ENCODE results near the gene PARD6G. TPM values are rescaled to one million over a fixed set of nuclear protein-coding genes. Genes with fewer than 3 reads are reported as not detected.

PARD6G gene
- polyA plus RNA-seq, 1 of the 3 experiments (the other 2 are of a cell fraction): 4.3 TPM

- Histone ChIP-seq H3F3A (replicated peaks; ENCODE audit: insufficient read depth) (no peaks in the 10 kb centered on the region), H3K4me3 (ENCODE audit: low read depth in 2 of 2, low read length in 1 of 2) (no peak overlapping the region), H4K20me1 (ENCODE audit: insufficient read depth) (no peaks in the 10 kb centered on the region), H3K9me3 (no peaks in the 10 kb centered on the region), H3K36me3 (replicated peaks in 1 of 2; ENCODE audit: control insufficient read depth in 1 of 2, insufficient read depth in 2 of 2, low read length in 1 of 2) (no peaks in the 10 kb centered on the region), H3K9me2 (no peaks in the 10 kb centered on the region), H3K27me3 (ENCODE audit: insufficient read depth) (no peaks in the 10 kb centered on the region), H3K9ac (no peak overlapping the region), H3K4me1 (ENCODE audit: control insufficient read depth in 1 of 2, insufficient read depth in 2 of 2, low read depth in 1 of 2, low read length in 1 of 2) (peaks cover 0 to 8% of the 10 kb centered on the region in 2 experiments; a peak in 1 of 4 replicates), H2AFZ (ENCODE audit: low read depth) (no peak overlapping the region), H3K4me2 (no peak overlapping the region), H3K79me2 (ENCODE audit: insufficient read depth) (no peaks in the 10 kb centered on the region), H3K27ac (ENCODE audit: low read depth in 2 of 2, low read length in 1 of 2) (no peak overlapping the region)
- TF ChIP-seq TEAD4 (IDR thresholded peaks at IDR 0.05; ENCODE audit: borderline replicate concordance, insufficient read depth): no peak
- ChIA-PET CTCF (interaction anchor here (1.2 kb wide), 1 partner anchor 9 kb away, joined by 3 read pairs; no protein-coding TSS in a partner anchor), POLR2A (no interaction called here)
- WGBS (ENCODE audit: low lambda C conversion rate): 90% methylated on average over 15 of the region's 15 CpGs
- DNase-seq: no peak
Observed at GRCh38 chr18:80198994-80199748, 48.1 kb downstream of the PARD6G start.

GRCh38 chr18:80198391-80198790 is 48.9 kb downstream of the PARD6G start:
- DNase-seq: no peak
- TF ChIP-seq SMC3 (IDR thresholded peaks at IDR 0.05; ENCODE audit: low read depth, low read length) (no peak), MXI1 (IDR thresholded peaks at IDR 0.05; ENCODE audit: low read depth, low read length) (no peak), SIN3A (IDR thresholded peaks at IDR 0.05; ENCODE audit: borderline replicate concordance, low read depth, low read length) (no peak), TCF12 (IDR thresholded peaks at IDR 0.05) (no peak), NFIC (IDR thresholded peaks at IDR 0.05; ENCODE audit: borderline replicate concordance) (no peak), FOSL2 (IDR thresholded peaks at IDR 0.05; ENCODE audit: borderline replicate concordance, low read depth) (no peak), CTCF (IDR thresholded peaks at IDR 0.05) (no peak)
- no peak overlapping the region for H3K4me2 ChIP-seq
- H3K9me3 ChIP-seq: no peaks in the 10 kb centered on the region
- H3K4me3 ChIP-seq (ENCODE audit: low read depth in 2 of 2, low read length in 1 of 2): no peak overlapping the region
- H3K79me2 ChIP-seq (ENCODE audit: insufficient read depth): no peaks in the 10 kb centered on the region
- no peaks in the 10 kb centered on the region for H3K36me3 ChIP-seq (replicated peaks in 1 of 2; ENCODE audit: control insufficient read depth in 1 of 2, insufficient read depth in 2 of 2, low read length in 1 of 2)
- no peaks in the 10 kb centered on the region for H3K9me2 ChIP-seq
- CTCF ChIA-PET: no interaction called here
- no peaks in the 10 kb centered on the region for H3K27me3 ChIP-seq (ENCODE audit: insufficient read depth)
- no peak overlapping the region for H2AFZ ChIP-seq (ENCODE audit: low read depth)
- POLR2A ChIA-PET: no interaction called here
- H3K4me1 ChIP-seq (ENCODE audit: control insufficient read depth in 1 of 2, insufficient read depth in 2 of 2, low read depth in 1 of 2, low read length in 1 of 2): peaks cover 0 to 8% of the 10 kb centered on the region in 2 experiments; a peak in 1 of 4 replicates
- H3F3A ChIP-seq (replicated peaks; ENCODE audit: insufficient read depth): no peaks in the 10 kb centered on the region
- H3K27ac ChIP-seq (ENCODE audit: low read depth in 2 of 2, low read length in 1 of 2): no peak overlapping the region
- no peaks in the 10 kb centered on the region for H4K20me1 ChIP-seq (ENCODE audit: insufficient read depth)
- 90% methylated on average over 1 of the region's 1 CpG for WGBS (ENCODE audit: low lambda C conversion rate)
- no peak overlapping the region for H3K9ac ChIP-seq

- no peak overlapping the region for H3K4me3 ChIP-seq (ENCODE audit: low read depth in 2 of 2, low read length in 1 of 2)
- H3K36me3 ChIP-seq (replicated peaks in 1 of 2; ENCODE audit: control insufficient read depth in 1 of 2, insufficient read depth in 2 of 2, low read length in 1 of 2): no peaks in the 10 kb centered on the region
- H3K9me3 ChIP-seq: no peaks in the 10 kb centered on the region
- H3K27me3 ChIP-seq (ENCODE audit: insufficient read depth): no peaks in the 10 kb centered on the region
- no peak overlapping the region for H3K4me2 ChIP-seq
- no peaks in the 10 kb centered on the region for H3F3A ChIP-seq (replicated peaks; ENCODE audit: insufficient read depth)
- H3K79me2 ChIP-seq (ENCODE audit: insufficient read depth): no peaks in the 10 kb centered on the region
- no peaks in the 10 kb centered on the region for H4K20me1 ChIP-seq (ENCODE audit: insufficient read depth)
- no peak overlapping the region for H2AFZ ChIP-seq (ENCODE audit: low read depth)
- DNase-seq: no peak
- WGBS (ENCODE audit: low lambda C conversion rate): 79% methylated on average over 4 of the region's 4 CpGs
- no peak overlapping the region for H3K27ac ChIP-seq (ENCODE audit: low read depth in 2 of 2, low read length in 1 of 2)
- CTCF ChIA-PET: no interaction called here
- no peaks in the 10 kb centered on the region for H3K9me2 ChIP-seq
- H3K9ac ChIP-seq: no peak overlapping the region
- H3K4me1 ChIP-seq (ENCODE audit: control insufficient read depth in 1 of 2, insufficient read depth in 2 of 2, low read depth in 1 of 2, low read length in 1 of 2): peaks cover 0 to 8% of the 10 kb centered on the region in 2 experiments; a peak in 1 of 4 replicates
- POLR2A ChIA-PET: no interaction called here
- TF ChIP-seq RXRA (IDR thresholded peaks at IDR 0.05; ENCODE audit: borderline replicate concordance, low read depth) (no peak), EP300 (IDR thresholded peaks at IDR 0.05; ENCODE audit: borderline replicate concordance in 1 of 2, low read depth in 1 of 2, low read length in 1 of 2) (no peak), PBX3 (IDR thresholded peaks at IDR 0.05) (no peak), NRF1 (IDR thresholded peaks at IDR 0.05; ENCODE audit: low read depth, low read length) (no peak), JUND (IDR thresholded peaks at IDR 0.05) (no peak), FOXJ3 (CRISPR knock-in tag; IDR thresholded peaks at IDR 0.05) (no peak), EZH2phosphoT487 (IDR thresholded peaks at IDR 0.05; ENCODE audit: borderline replicate concordance, low read depth) (no peak), MAX (IDR thresholded peaks at IDR 0.05; ENCODE audit: low read depth) (no peak), SMC3 (IDR thresholded peaks at IDR 0.05; ENCODE audit: low read depth, low read length) (no peak), TAF1 (IDR thresholded peaks at IDR 0.05; ENCODE audit: borderline replicate concordance, low read depth, low read length) (no peak), SIN3A (IDR thresholded peaks at IDR 0.05; ENCODE audit: borderline replicate concordance, low read depth, low read length) (no peak), FOSL2 (IDR thresholded peaks at IDR 0.05; ENCODE audit: borderline replicate concordance, low read depth) (no peak)
Observed at GRCh38 chr18:80197528-80197927, 49.8 kb downstream of the PARD6G start.

Measured in SK-N-SH (cell line).